ENCODE results near the gene IGFBP4.

- TF ChIP-seq TAF1 (IDR thresholded peaks at IDR 0.05; ENCODE audit: low read depth, low read length) (no peak), POLR2A (IDR thresholded peaks at IDR 0.05; ENCODE audit: low read depth, low read length) (no peak), PAX5 (IDR thresholded peaks at IDR 0.05; ENCODE audit: insufficient read depth, low read length, severe bottlenecking) (no peak), POLR2AphosphoS5 (IDR thresholded peaks at IDR 0.05; ENCODE audit: low read depth, low read length) (no peak), SPI1 (IDR thresholded peaks at IDR 0.05; ENCODE audit: low read depth, low read length) (no peak)
Observed at GRCh38 chr17:40407460-40407859, 35.8 kb upstream of the IGFBP4 start.

Data from GM12891 (cell line).